ENCODE data around the gene SMG7. TPM values are rescaled to one million over a fixed set of nuclear protein-coding genes. Genes with fewer than 3 reads are reported as not detected.

SMG7 gene
- total RNA-seq, 3 donors from 2014 or later (not counting 1 experiment from before 2014, with no cell fraction given) = 56.5 to 78.5 (median 75.6) TPM

DNA sequence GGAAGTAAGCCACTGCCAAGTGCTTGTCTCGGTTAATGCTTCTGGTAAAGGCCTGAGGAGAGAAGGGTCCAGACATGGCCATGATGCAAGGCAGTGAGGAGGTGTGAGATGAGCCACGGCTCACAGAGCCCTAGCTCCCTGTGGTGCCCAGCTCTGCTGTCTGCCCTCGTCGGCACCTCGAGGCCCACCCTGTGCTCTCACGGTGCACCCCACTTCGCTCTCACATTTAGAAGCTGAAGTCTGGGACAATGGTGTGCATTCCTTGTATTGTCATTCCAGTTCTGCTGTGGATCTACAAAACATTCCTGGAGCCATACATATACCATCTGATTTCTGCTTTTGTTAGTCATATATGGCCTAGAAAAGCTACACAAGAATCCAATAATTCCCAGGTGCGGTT is 114.6 kb downstream of the SMG7 start:
- ATAC-seq = no peak
- no peaks in the 10 kb centered on the region for H3K27me3 Mint-ChIP-seq (ENCODE audit: low read depth in 2 of 2)
- no peaks in the 10 kb centered on the region for H3K36me3 ChIP-seq (ENCODE audit: control insufficient read depth, insufficient read depth, low read length)
- H3K36me3 Mint-ChIP-seq = no peaks in the 10 kb centered on the region
- no peak overlapping the region for H3K27ac Mint-ChIP-seq
- H3K9me3 Mint-ChIP-seq = no peaks in the 10 kb centered on the region
- no peak for DNase-seq
- H3K4me1 Mint-ChIP-seq = peaks cover 0 to 5% of the 10 kb centered on the region in 2 donors
- peaks cover 24% of the 10 kb centered on the region for H3K4me1 ChIP-seq (ENCODE audit: control insufficient read depth, insufficient read depth, low read length)
- no peak overlapping the region for H3K4me3 Mint-ChIP-seq
- H3K4me3 ChIP-seq (ENCODE audit: low read length) = no peak overlapping the region
- no peaks in the 10 kb centered on the region for H3K9me3 ChIP-seq (ENCODE audit: control insufficient read depth, insufficient read depth, low read length)
- TF ChIP-seq, protein P1, sequence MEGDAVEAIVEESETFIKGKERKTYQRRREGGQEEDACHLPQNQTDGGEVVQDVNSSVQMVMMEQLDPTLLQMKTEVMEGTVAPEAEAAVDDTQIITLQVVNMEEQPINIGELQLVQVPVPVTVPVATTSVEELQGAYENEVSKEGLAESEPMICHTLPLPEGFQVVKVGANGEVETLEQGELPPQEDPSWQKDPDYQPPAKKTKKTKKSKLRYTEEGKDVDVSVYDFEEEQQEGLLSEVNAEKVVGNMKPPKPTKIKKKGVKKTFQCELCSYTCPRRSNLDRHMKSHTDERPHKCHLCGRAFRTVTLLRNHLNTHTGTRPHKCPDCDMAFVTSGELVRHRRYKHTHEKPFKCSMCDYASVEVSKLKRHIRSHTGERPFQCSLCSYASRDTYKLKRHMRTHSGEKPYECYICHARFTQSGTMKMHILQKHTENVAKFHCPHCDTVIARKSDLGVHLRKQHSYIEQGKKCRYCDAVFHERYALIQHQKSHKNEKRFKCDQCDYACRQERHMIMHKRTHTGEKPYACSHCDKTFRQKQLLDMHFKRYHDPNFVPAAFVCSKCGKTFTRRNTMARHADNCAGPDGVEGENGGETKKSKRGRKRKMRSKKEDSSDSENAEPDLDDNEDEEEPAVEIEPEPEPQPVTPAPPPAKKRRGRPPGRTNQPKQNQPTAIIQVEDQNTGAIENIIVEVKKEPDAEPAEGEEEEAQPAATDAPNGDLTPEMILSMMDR (IDR thresholded peaks at IDR 0.05) = no peak
- H3K27ac ChIP-seq (ENCODE audit: low read length) = no peak overlapping the region
- intact Hi-C loops (cut with micrococcal nuclease) = no loop called here
- WGBS (ENCODE audit: insufficient coverage) = 93% methylated on average over 8 of the region's 8 CpGs
- H3K27me3 ChIP-seq (ENCODE audit: control insufficient read depth, insufficient read depth, low read length) = no peaks in the 10 kb centered on the region

DNA sequence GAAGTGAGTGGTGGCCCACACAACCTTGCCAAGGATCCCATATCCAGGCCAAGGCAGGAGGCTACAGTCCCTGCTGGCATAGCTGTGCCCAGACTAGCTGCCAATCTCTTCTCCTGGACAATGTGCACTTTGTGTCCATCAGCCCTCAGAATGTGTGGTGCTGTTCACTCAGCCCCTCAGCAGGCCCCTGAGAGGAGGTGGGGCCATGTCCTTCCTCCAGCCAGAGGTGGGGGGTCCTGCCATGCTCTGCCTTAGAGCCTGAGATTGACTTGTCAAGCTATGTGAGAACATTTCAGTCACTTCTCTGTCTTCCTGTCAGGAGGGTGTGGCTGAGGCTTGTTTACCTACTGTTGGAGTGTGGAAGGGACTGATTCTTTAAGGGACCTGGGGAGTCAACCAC is 116.5 kb downstream of the SMG7 start:
- H3K9me3 Mint-ChIP-seq = no peaks in the 10 kb centered on the region
- H3K4me3 Mint-ChIP-seq = no peak overlapping the region
- H3K9me3 ChIP-seq (ENCODE audit: control insufficient read depth, insufficient read depth, low read length) = no peaks in the 10 kb centered on the region
- peak overlapping the region; percentile 34 for H3K27ac ChIP-seq (ENCODE audit: low read length)
- peaks cover 9 to 10% of the 10 kb centered on the region in 2 donors for H3K27me3 Mint-ChIP-seq (ENCODE audit: low read depth in 2 of 2)
- H3K36me3 Mint-ChIP-seq = no peaks in the 10 kb centered on the region
- peaks cover 27% of the 10 kb centered on the region for H3K4me1 ChIP-seq (ENCODE audit: control insufficient read depth, insufficient read depth, low read length)
- TF ChIP-seq, protein P1 (IDR thresholded peaks at IDR 0.05) = no peak
- DNase-seq (no peak), ATAC-seq (no peak)
- H3K27ac Mint-ChIP-seq = no peak overlapping the region
- H3K4me1 Mint-ChIP-seq = peaks cover 0 to 5% of the 10 kb centered on the region in 2 donors
- H3K36me3 ChIP-seq (ENCODE audit: control insufficient read depth, insufficient read depth, low read length) = no peaks in the 10 kb centered on the region
- intact Hi-C loops (cut with micrococcal nuclease) = no loop called here
- no peak overlapping the region for H3K4me3 ChIP-seq (ENCODE audit: low read length)
- H3K27me3 ChIP-seq (ENCODE audit: control insufficient read depth, insufficient read depth, low read length) = no peaks in the 10 kb centered on the region

- Histone ChIP-seq H3K4me1 (ENCODE audit: control insufficient read depth, insufficient read depth, low read length) (peaks cover 30% of the 10 kb centered on the region), H3K27ac (ENCODE audit: low read length) (peak overlapping the region; percentile 70), H3K27me3 (ENCODE audit: control insufficient read depth, insufficient read depth, low read length) (no peaks in the 10 kb centered on the region), H3K36me3 (ENCODE audit: control insufficient read depth, insufficient read depth, low read length) (no peaks in the 10 kb centered on the region), H3K4me3 (ENCODE audit: low read length) (no peak overlapping the region), H3K9me3 (ENCODE audit: control insufficient read depth, insufficient read depth, low read length) (no peaks in the 10 kb centered on the region)
- H3K4me1 Mint-ChIP-seq = peaks cover 0 to 5% of the 10 kb centered on the region in 2 donors
- no peaks in the 10 kb centered on the region for H3K9me3 Mint-ChIP-seq
- H3K4me3 Mint-ChIP-seq = no peak overlapping the region
- ATAC-seq (no peak), DNase-seq (no peak)
- no peak overlapping the region for H3K27ac Mint-ChIP-seq
- intact Hi-C loops (cut with micrococcal nuclease) = no loop called here
- 91% methylated on average over 5 of the region's 5 CpGs for WGBS (ENCODE audit: insufficient coverage)
- H3K27me3 Mint-ChIP-seq (ENCODE audit: low read depth in 2 of 2) = peaks cover 9 to 10% of the 10 kb centered on the region in 2 donors
- H3K36me3 Mint-ChIP-seq = no peaks in the 10 kb centered on the region
- TF ChIP-seq, protein P1 (IDR thresholded peaks at IDR 0.05) = no peak
These were observed 117.1 kb downstream of the SMG7 start for GRCh38 chr1:183589384-183589783.

- TF ChIP-seq, protein P1 (IDR thresholded peaks at IDR 0.05) = no peak
- Histone ChIP-seq H3K27ac (ENCODE audit: low read length) (peak overlapping the region; percentile 70), H3K36me3 (ENCODE audit: control insufficient read depth, insufficient read depth, low read length) (no peaks in the 10 kb centered on the region), H3K4me1 (ENCODE audit: control insufficient read depth, insufficient read depth, low read length) (peaks cover 30% of the 10 kb centered on the region), H3K27me3 (ENCODE audit: control insufficient read depth, insufficient read depth, low read length) (no peaks in the 10 kb centered on the region), H3K9me3 (ENCODE audit: control insufficient read depth, insufficient read depth, low read length) (no peaks in the 10 kb centered on the region), H3K4me3 (ENCODE audit: low read length) (peak overlapping the region; percentile 13)
- intact Hi-C loops (cut with micrococcal nuclease) = no loop called here
- DNase-seq (no peak), ATAC-seq (no peak)
- 71% methylated on average over 4 of the region's 4 CpGs for WGBS (ENCODE audit: insufficient coverage)
- H3K36me3 Mint-ChIP-seq = no peaks in the 10 kb centered on the region
- no peak overlapping the region for H3K27ac Mint-ChIP-seq
- H3K9me3 Mint-ChIP-seq = no peaks in the 10 kb centered on the region
- peaks cover 0 to 5% of the 10 kb centered on the region in 2 donors for H3K4me1 Mint-ChIP-seq
- H3K4me3 Mint-ChIP-seq = no peak overlapping the region
- H3K27me3 Mint-ChIP-seq (ENCODE audit: low read depth in 2 of 2) = peaks cover 9 to 10% of the 10 kb centered on the region in 2 donors
These were observed 117.6 kb downstream of the SMG7 start for GRCh38 chr1:183589874-183590243.
